GM23248 (cell line): ENCODE measurements around the gene RAB36. TPM values are rescaled to one million over a fixed set of nuclear protein-coding genes. Genes with fewer than 3 reads are reported as not detected.

Experiments
- DNase-seq: peaks from one replicate; pipeline ENCODE4 v3.0.0-alpha.2; 2015
- H2AFZ ChIP-seq: fragments of 200-600 bp; sonication (generic); 2 replicates; pipeline ENCODE4 v1.6.1; 2016; ENCODE audit warnings: antibody characterized with exemption
- H3F3A ChIP-seq: fragments of 200-600 bp; sonication (generic); 2 replicates; pipeline ENCODE4 v1.6.1; 2016; ENCODE audit warnings: mild to moderate bottlenecking, antibody characterized with exemption, mixed run types; ENCODE audit not compliant: insufficient read depth
- H3K27ac ChIP-seq: fragments of 200-600 bp; sonication (generic); 2 replicates; pipeline ENCODE4 v1.5.1; 2016; ENCODE audit warnings: mild to moderate bottlenecking
- H3K27me3 ChIP-seq: fragments of 200-600 bp; sonication (generic); replicated peaks from 2 replicates; pipeline ENCODE4 v1.6.1; 2016; ENCODE audit warnings: mild to moderate bottlenecking; ENCODE audit not compliant: insufficient read depth
- H3K36me3 ChIP-seq: fragments of 200-600 bp; sonication (generic); 2 replicates; pipeline ENCODE4 v1.6.1; 2016; ENCODE audit warnings: low read depth, mild to moderate bottlenecking
- H3K4me1 ChIP-seq: fragments of 200-600 bp; sonication (generic); 2 replicates; pipeline ENCODE4 v1.6.1; 2016; ENCODE audit warnings: mild to moderate bottlenecking; ENCODE audit not compliant: insufficient read depth
- H3K4me2 ChIP-seq: fragments of 200-600 bp; sonication (generic); one replicate; pipeline ENCODE4 v1.6.1; 2016; ENCODE audit warnings: mild to moderate bottlenecking; ENCODE audit not compliant: unreplicated experiment
- H3K4me3 ChIP-seq: fragments of 200-600 bp; sonication (generic); 2 replicates; pipeline ENCODE4 v1.5.1; 2016; ENCODE audit warnings: mild to moderate bottlenecking
- H3K79me2 ChIP-seq: fragments of 200-600 bp; sonication (generic); 2 replicates; pipeline ENCODE4 v1.6.1; 2016; ENCODE audit warnings: mild to moderate bottlenecking; ENCODE audit not compliant: insufficient read depth
- H3K9ac ChIP-seq: fragments of 200-600 bp; sonication (generic); 2 replicates; pipeline ENCODE4 v1.6.1; 2016; ENCODE audit warnings: mild to moderate bottlenecking
- H3K9me2 ChIP-seq: fragments of 200-600 bp; sonication (generic); 2 replicates; pipeline ENCODE4 v1.6.1; 2016; ENCODE audit warnings: mixed run types, mild to moderate bottlenecking, moderate library complexity; ENCODE audit not compliant: insufficient read depth
- H3K9me3 ChIP-seq: fragments of 200-600 bp; sonication (generic); one replicate; pipeline ENCODE4 v1.6.1; 2017; ENCODE audit warnings: low read depth
- H4K20me1 ChIP-seq: fragments of 200-600 bp; sonication (generic); 2 replicates; pipeline ENCODE4 v1.6.0; 2016; ENCODE audit not compliant: insufficient read depth
- EZH2 ChIP-seq: fragments of 200-600 bp; sonication (generic); IDR thresholded peaks from 2 replicates; pipeline ENCODE4 v1.6.1; 2018; ENCODE audit warnings: antibody characterized with exemption, mild to moderate bottlenecking; ENCODE audit not compliant: insufficient read depth, poor library complexity, severe bottlenecking
- EZH2phosphoT487 ChIP-seq: fragments of 200-600 bp; sonication (generic); IDR thresholded peaks from 2 replicates; pipeline ENCODE4 v1.6.1; 2018; ENCODE audit warnings: antibody characterized with exemption, moderate library complexity, mild to moderate bottlenecking, low read depth; ENCODE audit not compliant: insufficient read depth
- WGBS, 2 experiments: methylation state at CpG; one replicate each; pipeline ENCODE4 v1.1.6; 2015 to 2017; ENCODE audit warnings: low lambda C conversion rate in 2 of 2, low coverage in 1 of 2; ENCODE audit errors: missing lambda C conversion rate in 2 of 2; 5-methylcytosine and 5-hydroxymethylcytosine counted together
- in situ Hi-C: fragments of 300-500 bp; cut with MboI; formaldehyde crosslinking; loops from 2 replicates; pipeline ENCODE4 v1.15.0; 2020
- polyA plus RNA-seq: library from polyadenylated mRNA; unstranded; fragments of >200 nt; fragmentation: Nextera tagmentation; extraction: Ambion mirVana; gene quantifications from 2 replicates; pipeline ENCODE4 v1.2.1, GENCODE V29; 2016
- total RNA-seq: library from RNA; depleted of rRNA; stranded (reverse); fragments of >200 nt; shearing (Covaris generic); gene quantifications from 2 replicates; pipeline ENCODE4 v1.2.3, GENCODE V29; 2014

Gene RAB36
- total and polyA plus RNA-seq, 2 experiments from 2014 or later = 3.5 to 6.8 TPM

DNA sequence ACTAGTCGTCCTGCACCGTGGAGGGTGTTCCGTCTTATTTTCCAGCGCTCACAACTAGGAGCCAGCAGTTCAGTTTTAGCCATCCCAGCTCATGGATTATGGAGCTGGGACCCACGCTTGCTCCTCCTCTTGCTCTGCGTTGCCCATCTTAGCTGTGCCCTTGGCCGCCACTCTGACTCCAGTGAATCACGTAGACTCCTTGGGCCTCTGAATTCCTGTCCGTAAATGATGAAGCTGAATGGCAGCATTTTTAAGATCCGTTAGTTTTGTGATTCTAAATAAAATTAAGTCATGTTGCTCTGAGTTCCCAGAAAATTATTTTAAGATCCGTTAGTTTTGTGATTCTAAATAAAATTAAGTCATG is 58.8 kb downstream of the RAB36 start:
- in situ Hi-C loops = no loop called here
- peaks cover 14% of the 10 kb centered on the region for H3F3A ChIP-seq
- no peak overlapping the region for H3K4me3 ChIP-seq
- no peaks in the 10 kb centered on the region for H4K20me1 ChIP-seq
- H3K27me3 ChIP-seq = no peaks in the 10 kb centered on the region
- H3K4me1 ChIP-seq = peaks cover 24% of the 10 kb centered on the region
- DNase-seq = peak; percentile 80
- no peak overlapping the region for H3K4me2 ChIP-seq
- H2AFZ ChIP-seq = 0 out of 2 replicates have a peak overlapping the region, but pooled peaks have one; percentile 4
- H3K9me2 ChIP-seq = no peaks in the 10 kb centered on the region
- 0 out of 2 replicates have a peak overlapping the region, but pooled peaks have one; percentile 21 for H3K9ac ChIP-seq
- TF ChIP-seq EZH2 = no peak
- TF ChIP-seq EZH2phosphoT487 = no peak
- 19 to 22% methylated on average over 11 of the region's 11 CpGs for WGBS, 2 experiments
- peak overlapping the region; percentile 53 for H3K27ac ChIP-seq
- H3K36me3 ChIP-seq = no peaks in the 10 kb centered on the region
- no peaks in the 10 kb centered on the region for H3K9me3 ChIP-seq
- H3K79me2 ChIP-seq = peaks cover 94% of the 10 kb centered on the region

DNA sequence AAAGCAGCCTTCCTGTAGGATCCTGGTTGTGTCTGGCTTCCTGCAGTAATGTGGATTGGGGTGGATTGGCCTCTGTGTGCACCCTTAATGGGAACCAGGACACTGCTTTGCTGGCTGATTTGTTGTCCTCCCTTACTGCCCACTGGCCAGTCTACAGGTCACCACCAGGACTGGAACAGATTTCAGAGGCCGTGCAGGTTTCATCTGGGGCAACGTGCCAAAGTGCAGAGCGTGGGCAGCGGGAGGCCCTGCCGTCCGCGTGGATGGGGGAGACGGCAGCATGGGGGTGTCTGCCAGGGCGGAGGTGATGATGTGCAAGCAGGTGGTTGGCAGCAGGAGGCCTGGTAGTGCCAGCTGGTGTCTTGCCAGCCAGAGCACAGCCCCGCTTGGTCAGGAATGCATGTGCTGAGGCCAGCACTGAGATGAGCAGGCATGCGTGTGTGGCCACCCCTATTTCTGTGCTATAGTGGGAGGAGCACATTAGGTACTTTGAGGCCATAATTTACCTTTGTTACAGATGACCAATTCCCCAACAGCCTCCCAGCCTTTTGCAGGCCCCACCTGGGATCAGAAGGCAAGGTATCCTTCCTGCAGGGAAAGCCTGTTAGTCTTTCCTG is 59.4 kb downstream of the RAB36 start:
- Histone ChIP-seq H3F3A (peaks cover 14% of the 10 kb centered on the region), H3K4me2 (peak overlapping the region; percentile 43), H3K4me1 (peaks cover 24% of the 10 kb centered on the region), H3K9me3 (no peaks in the 10 kb centered on the region), H3K79me2 (peaks cover 94% of the 10 kb centered on the region), H3K9me2 (no peaks in the 10 kb centered on the region), H3K4me3 (no peak overlapping the region), H2AFZ (0 out of 2 replicates have a peak overlapping the region, but pooled peaks have one; percentile 4), H3K36me3 (no peaks in the 10 kb centered on the region), H3K27ac (peak overlapping the region; percentile 53), H3K9ac (0 out of 2 replicates have a peak overlapping the region, but pooled peaks have one; percentile 8), H3K27me3 (no peaks in the 10 kb centered on the region), H4K20me1 (no peaks in the 10 kb centered on the region)
- no peak for TF ChIP-seq EZH2phosphoT487
- TF ChIP-seq EZH2 = no peak
- DNase-seq = peak; percentile 51
- in situ Hi-C loops = no loop called here
- WGBS, 2 experiments = 31 to 32% methylated on average over 9 to 11 of the region's 11 CpGs

DNA sequence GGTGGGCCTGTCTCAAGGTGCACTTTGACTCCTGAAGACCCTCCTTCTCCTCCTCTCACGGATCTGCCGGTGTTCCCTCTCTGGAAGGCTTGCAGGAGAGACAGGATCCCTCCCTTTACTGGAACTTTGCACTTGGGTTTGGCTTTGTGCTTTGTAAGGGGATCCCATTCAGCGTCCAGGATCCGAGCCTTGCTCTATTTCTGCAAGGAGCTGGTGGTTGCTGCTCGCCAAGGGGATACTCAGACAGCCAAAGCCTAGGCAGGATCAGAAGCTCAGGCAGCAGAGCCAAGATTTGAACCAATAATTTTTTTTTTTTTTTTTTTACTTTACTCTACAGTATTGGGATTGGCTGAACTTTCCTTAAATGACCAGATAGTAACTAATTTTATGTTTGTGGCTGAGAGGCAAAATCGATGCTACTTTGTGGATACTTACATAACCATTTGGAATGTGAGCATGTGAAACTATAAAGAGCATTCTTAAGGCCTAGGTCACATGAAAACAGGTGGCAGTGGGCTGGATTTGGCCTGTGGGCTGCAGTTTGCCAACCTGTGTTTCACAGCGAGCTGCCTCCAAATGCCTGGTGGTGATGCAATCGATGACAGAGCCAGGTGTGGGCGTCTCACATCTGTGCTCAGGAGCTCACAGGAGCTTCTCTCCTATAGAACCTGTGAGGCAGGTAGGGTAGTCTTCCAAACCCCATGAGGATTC is 60.2 kb downstream of the RAB36 start:
- H3K79me2 ChIP-seq = peaks cover 94% of the 10 kb centered on the region
- TF ChIP-seq EZH2 = no peak
- no peaks in the 10 kb centered on the region for H3K27me3 ChIP-seq
- DNase-seq = no peak
- no peaks in the 10 kb centered on the region for H3K36me3 ChIP-seq
- H3K4me3 ChIP-seq = no peak overlapping the region
- in situ Hi-C loops = no loop called here
- no peaks in the 10 kb centered on the region for H3K9me3 ChIP-seq
- H4K20me1 ChIP-seq = no peaks in the 10 kb centered on the region; the same call in 1 of the 2 replicates
- H3K4me2 ChIP-seq = no peak overlapping the region
- H3K27ac ChIP-seq = no peak overlapping the region
- no peaks in the 10 kb centered on the region for H3K9me2 ChIP-seq
- H3F3A ChIP-seq = peaks cover 14% of the 10 kb centered on the region
- H3K4me1 ChIP-seq = peaks cover 24% of the 10 kb centered on the region
- H2AFZ ChIP-seq = no peak overlapping the region
- WGBS, 2 experiments = 66 to 71% methylated on average over 9 of the region's 9 CpGs
- H3K9ac ChIP-seq = 0 out of 2 replicates have a peak overlapping the region, but pooled peaks have one; percentile 8

DNA sequence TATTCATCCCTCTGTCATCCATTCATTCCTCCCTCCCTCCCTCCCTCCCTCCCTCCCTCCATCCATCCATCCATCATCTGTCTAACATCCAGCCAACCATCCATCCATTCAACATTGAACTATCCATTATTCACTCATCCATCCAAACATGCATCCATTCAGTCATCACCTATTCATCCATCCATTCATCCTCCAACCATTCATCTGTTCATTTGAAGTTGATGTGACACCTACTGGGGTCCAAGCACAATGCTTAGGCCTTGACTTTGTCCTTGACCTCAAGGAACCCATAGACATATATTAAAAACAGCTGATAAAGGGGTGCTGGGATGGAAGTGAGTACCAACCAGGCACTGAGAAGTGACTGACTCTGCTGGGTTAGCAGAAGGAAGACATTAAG is 61.6 kb downstream of the RAB36 start:
- TF ChIP-seq EZH2phosphoT487 = no peak
- no peak for TF ChIP-seq EZH2
- H3K79me2 ChIP-seq = peaks cover 94% of the 10 kb centered on the region

More for the DNA sequence above, 61.6 kb downstream of the RAB36 start:
- Histone ChIP-seq H3K27ac (no peak overlapping the region), H3K9me2 (no peaks in the 10 kb centered on the region), H3K4me1 (peaks cover 24% of the 10 kb centered on the region), H2AFZ (no peak overlapping the region), H3K9me3 (no peaks in the 10 kb centered on the region), H3K27me3 (no peaks in the 10 kb centered on the region), H3K36me3 (no peaks in the 10 kb centered on the region), H3F3A (peaks cover 14% of the 10 kb centered on the region), H3K4me3 (no peak overlapping the region), H3K4me2 (no peak overlapping the region), H4K20me1 (no peaks in the 10 kb centered on the region; the same call in 1 of the 2 replicates), H3K9ac (no peak overlapping the region)
- no peak for DNase-seq
- in situ Hi-C loops = no loop called here
